MG63 (cell line): Measurements from ENCODE around the gene F12. TPM values are rescaled to one million over a fixed set of nuclear protein-coding genes. Genes with fewer than 3 reads are reported as not detected.

Experiments used
- DNase-seq: peaks from one replicate; pipeline ENCODE4 v3.0.0-alpha.2; 2020
- H3K27me3 ChIP-seq: fragments of 250-450 bp; sonication (Bioruptor Pico); 2 replicates; pipeline ENCODE4 v1.5.1; 2020; ENCODE audit warnings: mild to moderate bottlenecking, moderate library complexity
- H3K36me3 ChIP-seq: fragments of 250-450 bp; sonication (Bioruptor Pico); 2 replicates; pipeline ENCODE4 v1.5.1; 2020; ENCODE audit warnings: mild to moderate bottlenecking, moderate library complexity
- H3K4me3 ChIP-seq: fragments of 250-450 bp; sonication (Bioruptor Pico); 2 replicates; pipeline ENCODE4 v1.5.1; 2020; ENCODE audit warnings: mild to moderate bottlenecking, moderate library complexity
- H3K9me3 ChIP-seq: fragments of 250-450 bp; sonication (Bioruptor Pico); 2 replicates; pipeline ENCODE4 v1.5.1; 2020; ENCODE audit warnings: mild to moderate bottlenecking, moderate library complexity
- total RNA-seq: library from RNA; depleted of rRNA; stranded (reverse); fragments of >200 nt; shearing (Covaris generic); gene quantifications from 2 replicates; pipeline ENCODE4 v1.2.3, GENCODE V29; 2014; ENCODE audit warnings: low replicate concordance

F12 gene
- total RNA-seq, 1 experiment from 2014 or later = 2.3 TPM

GRCh38 chr5:177438468-177438867 lies 29.1 kb upstream of the F12 start:
- Histone ChIP-seq H3K27me3 (no peaks in the 10 kb centered on the region), H3K9me3 (no peaks in the 10 kb centered on the region), H3K4me3 (no peak overlapping the region), H3K36me3 (peaks cover 96% of the 10 kb centered on the region)
- peak; percentile 17 for DNase-seq

- DNase-seq = no peak
- no peaks in the 10 kb centered on the region for H3K27me3 ChIP-seq
- H3K36me3 ChIP-seq = peaks cover 96% of the 10 kb centered on the region
- no peaks in the 10 kb centered on the region for H3K9me3 ChIP-seq
- H3K4me3 ChIP-seq = no peak overlapping the region
These were observed 28.3 kb upstream of the F12 start for GRCh38 chr5:177437623-177438022.

GRCh38 chr5:177435847-177436536 lies 26.6 kb upstream of the F12 start:
- Histone ChIP-seq H3K9me3 (no peaks in the 10 kb centered on the region), H3K4me3 (no peak overlapping the region), H3K27me3 (no peaks in the 10 kb centered on the region), H3K36me3 (peaks cover 96% of the 10 kb centered on the region)
- DNase-seq = no peak

- Histone ChIP-seq H3K36me3 (peaks cover 96% of the 10 kb centered on the region), H3K4me3 (no peak overlapping the region), H3K9me3 (no peaks in the 10 kb centered on the region), H3K27me3 (no peaks in the 10 kb centered on the region)
- peak; percentile 4 for DNase-seq
These were observed 25.8 kb upstream of the F12 start for GRCh38 chr5:177434942-177435738.

- H3K36me3 ChIP-seq = peaks cover 93% of the 10 kb centered on the region
- no peak overlapping the region for H3K4me3 ChIP-seq
- no peaks in the 10 kb centered on the region for H3K9me3 ChIP-seq
- DNase-seq = peak; percentile 21
- H3K27me3 ChIP-seq = no peaks in the 10 kb centered on the region
These were observed 25.1 kb upstream of the F12 start for GRCh38 chr5:177434437-177434836.

GRCh38 chr5:177433658-177434217 lies 24.4 kb upstream of the F12 start:
- DNase-seq = no peak
- Histone ChIP-seq H3K4me3 (no peak overlapping the region), H3K36me3 (peaks cover 92% of the 10 kb centered on the region), H3K9me3 (no peaks in the 10 kb centered on the region), H3K27me3 (no peaks in the 10 kb centered on the region)

GRCh38 chr5:177432839-177433657 lies 23.7 kb upstream of the F12 start:
- no peaks in the 10 kb centered on the region for H3K27me3 ChIP-seq
- H3K36me3 ChIP-seq = peaks cover 92% of the 10 kb centered on the region
- no peak overlapping the region for H3K4me3 ChIP-seq
- no peaks in the 10 kb centered on the region for H3K9me3 ChIP-seq
- peak; percentile 10 for DNase-seq

- H3K27me3 ChIP-seq = no peaks in the 10 kb centered on the region
- no peak overlapping the region for H3K4me3 ChIP-seq
- peaks cover 92% of the 10 kb centered on the region for H3K36me3 ChIP-seq
- peak; percentile 23 for DNase-seq
- no peaks in the 10 kb centered on the region for H3K9me3 ChIP-seq
These were observed 22.9 kb upstream of the F12 start for GRCh38 chr5:177432143-177432838.

- no peak for DNase-seq
- H3K4me3 ChIP-seq = no peak overlapping the region
- H3K27me3 ChIP-seq = no peaks in the 10 kb centered on the region
- peaks cover 84% of the 10 kb centered on the region for H3K36me3 ChIP-seq
- H3K9me3 ChIP-seq = no peaks in the 10 kb centered on the region
These were observed 22.2 kb upstream of the F12 start for GRCh38 chr5:177431317-177432142.

GRCh38 chr5:177430972-177431316 lies 21.6 kb upstream of the F12 start:
- Histone ChIP-seq H3K27me3 (no peaks in the 10 kb centered on the region), H3K4me3 (no peak overlapping the region), H3K36me3 (peaks cover 80% of the 10 kb centered on the region), H3K9me3 (no peaks in the 10 kb centered on the region)
- DNase-seq = no peak

- DNase-seq = peak; percentile 5
- Histone ChIP-seq H3K27me3 (no peaks in the 10 kb centered on the region), H3K36me3 (peaks cover 74% of the 10 kb centered on the region), H3K9me3 (no peaks in the 10 kb centered on the region), H3K4me3 (no peak overlapping the region)
These were observed 21.0 kb upstream of the F12 start for GRCh38 chr5:177430140-177430951.

GRCh38 chr5:177429248-177430040 lies 20.1 kb upstream of the F12 start:
- DNase-seq = peak; percentile 11
- Histone ChIP-seq H3K9me3 (no peaks in the 10 kb centered on the region), H3K36me3 (peaks cover 65% of the 10 kb centered on the region)

GRCh38 chr5:177428574-177429217 lies 19.3 kb upstream of the F12 start:
- no peak for DNase-seq
- no peaks in the 10 kb centered on the region for H3K9me3 ChIP-seq
- peaks cover 58% of the 10 kb centered on the region for H3K36me3 ChIP-seq

More at GRCh38 chr5:177429248-177430040, 20.1 kb upstream of the F12 start:
- Histone ChIP-seq H3K4me3 (no peak overlapping the region), H3K27me3 (no peaks in the 10 kb centered on the region)

More at GRCh38 chr5:177428574-177429217, 19.3 kb upstream of the F12 start:
- Histone ChIP-seq H3K27me3 (no peaks in the 10 kb centered on the region), H3K4me3 (peak overlapping the region; percentile 71; the same call in 1 of the 2 replicates)
